ENCODE measurements around the gene PGC.

The PGC gene

GRCh38 chr6:41691426-41692079, 55.6 kb downstream of the PGC start:
- H3K27ac Mint-ChIP-seq = no peak overlapping the region
- H3K9me3 Mint-ChIP-seq = no peaks in the 10 kb centered on the region
- H3K4me3 Mint-ChIP-seq = no peak overlapping the region
- no peak for DNase-seq (ENCODE audit: low spot score)
- H3K27me3 Mint-ChIP-seq (ENCODE audit: low read depth) = no peaks in the 10 kb centered on the region
- H3K4me1 Mint-ChIP-seq (ENCODE audit: low read depth) = no peaks in the 10 kb centered on the region
- H3K36me3 Mint-ChIP-seq (ENCODE audit: low read depth) = no peaks in the 10 kb centered on the region

- Mint-ChIP-seq H3K27me3 (ENCODE audit: low read depth) (no peaks in the 10 kb centered on the region), H3K4me1 (ENCODE audit: low read depth) (no peaks in the 10 kb centered on the region), H3K9me3 (no peaks in the 10 kb centered on the region), H3K36me3 (ENCODE audit: low read depth) (no peaks in the 10 kb centered on the region), H3K27ac (no peak overlapping the region), H3K4me3 (no peak overlapping the region)
- no peak for DNase-seq (ENCODE audit: low spot score)
These were observed 56.5 kb downstream of the PGC start for GRCh38 chr6:41690541-41691330.

GRCh38 chr6:41689171-41690008, 57.8 kb downstream of the PGC start:
- no peaks in the 10 kb centered on the region for H3K27me3 Mint-ChIP-seq (ENCODE audit: low read depth)
- no peak for DNase-seq (ENCODE audit: low spot score)
- H3K4me1 Mint-ChIP-seq (ENCODE audit: low read depth) = no peaks in the 10 kb centered on the region
- H3K4me3 Mint-ChIP-seq = no peak overlapping the region
- no peaks in the 10 kb centered on the region for H3K36me3 Mint-ChIP-seq (ENCODE audit: low read depth)
- H3K27ac Mint-ChIP-seq = no peak overlapping the region
- no peaks in the 10 kb centered on the region for H3K9me3 Mint-ChIP-seq

- Mint-ChIP-seq H3K4me3 (no peak overlapping the region), H3K9me3 (no peaks in the 10 kb centered on the region), H3K4me1 (ENCODE audit: low read depth) (peaks cover 3% of the 10 kb centered on the region), H3K27me3 (ENCODE audit: low read depth) (no peaks in the 10 kb centered on the region), H3K36me3 (ENCODE audit: low read depth) (no peaks in the 10 kb centered on the region), H3K27ac (no peak overlapping the region)
- no peak for DNase-seq (ENCODE audit: low spot score)
These were observed 58.8 kb downstream of the PGC start for GRCh38 chr6:41688256-41688965.

- Mint-ChIP-seq H3K36me3 (ENCODE audit: low read depth) (no peaks in the 10 kb centered on the region), H3K27ac (no peak overlapping the region)
These were observed 59.6 kb downstream of the PGC start for GRCh38 chr6:41687501-41688175.

More at GRCh38 chr6:41687501-41688175, 59.6 kb downstream of the PGC start:
- no peak overlapping the region for H3K4me3 Mint-ChIP-seq
- peaks cover 3% of the 10 kb centered on the region for H3K4me1 Mint-ChIP-seq (ENCODE audit: low read depth)
- no peaks in the 10 kb centered on the region for H3K9me3 Mint-ChIP-seq
- no peak for DNase-seq (ENCODE audit: low spot score)
- no peaks in the 10 kb centered on the region for H3K27me3 Mint-ChIP-seq (ENCODE audit: low read depth)
